ENCODE measurements around the gene ALOX15. TPM values are rescaled to one million over a fixed set of nuclear protein-coding genes. Genes with fewer than 3 reads are reported as not detected.

ALOX15 gene
- total and polyA plus RNA-seq, 9 of the 15 experiments (the other 6 are each of a cell fraction or from before 2014, with no cell fraction given): not detected

GRCh38 chr17:4599505-4600281 lies 41.8 kb downstream of the ALOX15 start (continued):
- TF ChIP-seq ZBTB40 (IDR thresholded peaks at IDR 0.05) (no peak), ZBTB40 (CRISPR knock-in tag; IDR thresholded peaks at IDR 0.05) (no peak), KHSRP (IDR thresholded peaks at IDR 0.05) (no peak), KDM5B (IDR thresholded peaks at IDR 0.05; ENCODE audit: insufficient replicate concordance, low read depth, low read length) (no peak), JUND (IDR thresholded peaks at IDR 0.05; ENCODE audit: borderline replicate concordance, low read depth, low read length) (peak; percentile 45; the same call in 1 of the 2 replicates), JUND (tag; IDR thresholded peaks at IDR 0.05; ENCODE audit: borderline replicate concordance, low read depth, low read length) (no peak; the same call in 2 of the 3 replicates), HOXB6 (CRISPR knock-in tag; IDR thresholded peaks at IDR 0.05; ENCODE audit: borderline replicate concordance) (no peak), IRF2 (CRISPR knock-in tag; IDR thresholded peaks at IDR 0.05) (no peak), STAT5A (IDR thresholded peaks at IDR 0.05; ENCODE audit: borderline replicate concordance, low read length) (no peak), BRF2 (IDR thresholded peaks at IDR 0.05; ENCODE audit: borderline replicate concordance, insufficient read depth, insufficient read length) (no peak), ZNF408 (CRISPR knock-in tag; IDR thresholded peaks at IDR 0.05; ENCODE audit: low read depth) (no peak), ZNF699 (CRISPR knock-in tag; IDR thresholded peaks at IDR 0.05; ENCODE audit: insufficient replicate concordance) (no peak), BRD9 (IDR thresholded peaks at IDR 0.05; ENCODE audit: low read depth, partially characterized antibody) (no peak), RB1 (IDR thresholded peaks at IDR 0.05; ENCODE audit: low read depth) (no peak), ZNF263 (CRISPR knock-in tag; IDR thresholded peaks at IDR 0.05; ENCODE audit: borderline replicate concordance) (peak; percentile 70; the same call in 1 of the 2 replicates), ATF3 (IDR thresholded peaks at IDR 0.05) (peak; percentile 29; the same call in 1 of the 2 replicates), ATF3 (CRISPR knock-in tag; conservative IDR thresholded peaks at IDR 0.05) (no peak)

Data from K562 (cell line).